Natural killer cell (primary cell): ENCODE data around the gene OCEL1. TPM values are rescaled to one million over a fixed set of nuclear protein-coding genes. Genes with fewer than 3 reads are reported as not detected.
A peak's percentile ranks its signal among the peaks of the same experiment; 100 is the strongest.

ENCODE experiments used
- ATAC-seq, 3 donors: fragments of 150-1000 bp in 2 of 3; fragments of 200-7000 bp in 1 of 3; cut with Tn5 transposase; 1 replicate in 1 of 3; 2 replicates in 2 of 3; pipeline ENCODE4 v1.10.0; 2021; ENCODE audit warnings: mild to moderate bottlenecking in 2 of 3, moderate library complexity in 2 of 3
- DNase-seq, 2 donors: peaks; one replicate each; pipeline versions ENCODE4 v3.0.0 to v3.0.0-alpha.2; 2013 to 2021; ENCODE audit warnings: mixed read lengths in 1 of 2
- H3K27ac ChIP-seq: one replicate; pipeline ENCODE4 v1.5.1; 2013; ENCODE audit warnings: mild to moderate bottlenecking, low read length
- H3K27me3 ChIP-seq: one replicate; pipeline ENCODE4 v1.6.1; 2013; ENCODE audit warnings: low read length; ENCODE audit not compliant: control insufficient read depth, insufficient read depth
- H3K36me3 ChIP-seq: one replicate; pipeline ENCODE4 v1.6.1; 2013; ENCODE audit warnings: low read length; ENCODE audit not compliant: control insufficient read depth, insufficient read depth
- H3K4me1 ChIP-seq: one replicate; pipeline ENCODE4 v1.6.1; 2013; ENCODE audit warnings: low read length; ENCODE audit not compliant: control insufficient read depth, insufficient read depth
- H3K4me3 ChIP-seq: one replicate; pipeline ENCODE4 v1.5.1; 2013; ENCODE audit warnings: low read length
- H3K9me3 ChIP-seq: one replicate; pipeline ENCODE4 v1.6.1; 2013; ENCODE audit warnings: low read length; ENCODE audit not compliant: control insufficient read depth, insufficient read depth
- H3K27ac Mint-ChIP-seq, 2 donors: one replicate each; pipeline ENCODE4 v1.8.0; 2022; ENCODE audit warnings: mild to moderate bottlenecking in 2 of 2, mixed read lengths in 2 of 2, moderate library complexity in 1 of 2
- H3K27me3 Mint-ChIP-seq, 2 donors: one replicate each; pipeline ENCODE4 v1.8.0; 2022; ENCODE audit warnings: low read depth in 2 of 2, mixed read lengths in 2 of 2
- H3K36me3 Mint-ChIP-seq: one replicate; pipeline ENCODE4 v1.8.0; 2022; ENCODE audit warnings: mixed read lengths
- H3K4me1 Mint-ChIP-seq, 2 donors: one replicate each; pipeline ENCODE4 v1.8.0; 2022; ENCODE audit warnings: mixed read lengths in 2 of 2
- H3K4me3 Mint-ChIP-seq: one replicate; pipeline ENCODE4 v1.8.0; 2022; ENCODE audit warnings: mild to moderate bottlenecking, moderate library complexity, mixed read lengths
- H3K9me3 Mint-ChIP-seq, 2 donors: one replicate each; pipeline ENCODE4 v1.8.0; 2022; ENCODE audit warnings: mixed read lengths in 2 of 2
- WGBS: methylation state at CpG from one replicate; pipeline ENCODE4 v1.1.7; 2013; ENCODE audit warnings: missing lambda C conversion rate; ENCODE audit not compliant: insufficient coverage; 5-methylcytosine and 5-hydroxymethylcytosine counted together
- intact Hi-C: fragments of 100-400 bp; cut with micrococcal nuclease; formaldehyde crosslinking; loops from one replicate; pipeline ENCODE4 v1.14.2; 2022
- total RNA-seq, 4 donors: library from RNA; stranded (reverse); fragments of 120-200 nt in 1 of 4; gene quantifications; one replicate each; pipeline versions ENCODE4 v1.2.3 to v1.2.4, GENCODE V29; 2013 to 2022
- TF ChIP-seq, protein P1 (sequence below): fragments of 200-600 bp; IDR thresholded peaks from one replicate; pipeline ENCODE4 v1.8.0; 2022; ENCODE audit warnings: antibody characterized with exemption

The OCEL1 gene
- total RNA-seq, 3 donors from 2014 or later (not counting 1 experiment from before 2014, with no cell fraction given) = 28.1 to 39.1 (median 37.0) TPM

- intact Hi-C loops = loop anchor here (1.0 kb wide), 1 partner anchor 11 kb away; the partner anchor contains the start of gene OCEL1
- Mint-ChIP-seq H3K9me3 (no peaks in the 10 kb centered on the region), H3K27ac (peak within 1 kb of the TSS; percentile 92 to 96), H3K36me3 (no peaks in the 10 kb centered on the region), H3K27me3 (no peaks in the 10 kb centered on the region), H3K4me3 (peak within 1 kb of the TSS; percentile 93), H3K4me1 (peaks cover 8 to 18% of the 10 kb centered on the region in 2 donors)
- DNase-seq (peak; percentile 81 to 95), ATAC-seq (peak; percentile 96 to 97 (median 96))
- 5% methylated on average over 56 of the region's 56 CpGs for WGBS
- TF ChIP-seq, protein P1, sequence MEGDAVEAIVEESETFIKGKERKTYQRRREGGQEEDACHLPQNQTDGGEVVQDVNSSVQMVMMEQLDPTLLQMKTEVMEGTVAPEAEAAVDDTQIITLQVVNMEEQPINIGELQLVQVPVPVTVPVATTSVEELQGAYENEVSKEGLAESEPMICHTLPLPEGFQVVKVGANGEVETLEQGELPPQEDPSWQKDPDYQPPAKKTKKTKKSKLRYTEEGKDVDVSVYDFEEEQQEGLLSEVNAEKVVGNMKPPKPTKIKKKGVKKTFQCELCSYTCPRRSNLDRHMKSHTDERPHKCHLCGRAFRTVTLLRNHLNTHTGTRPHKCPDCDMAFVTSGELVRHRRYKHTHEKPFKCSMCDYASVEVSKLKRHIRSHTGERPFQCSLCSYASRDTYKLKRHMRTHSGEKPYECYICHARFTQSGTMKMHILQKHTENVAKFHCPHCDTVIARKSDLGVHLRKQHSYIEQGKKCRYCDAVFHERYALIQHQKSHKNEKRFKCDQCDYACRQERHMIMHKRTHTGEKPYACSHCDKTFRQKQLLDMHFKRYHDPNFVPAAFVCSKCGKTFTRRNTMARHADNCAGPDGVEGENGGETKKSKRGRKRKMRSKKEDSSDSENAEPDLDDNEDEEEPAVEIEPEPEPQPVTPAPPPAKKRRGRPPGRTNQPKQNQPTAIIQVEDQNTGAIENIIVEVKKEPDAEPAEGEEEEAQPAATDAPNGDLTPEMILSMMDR = no peak
- Histone ChIP-seq H3K4me3 (peak within 1 kb of the TSS; percentile 83), H3K9me3 (no peaks in the 10 kb centered on the region), H3K27me3 (no peaks in the 10 kb centered on the region), H3K27ac (peak within 1 kb of the TSS; percentile 93), H3K4me1 (peaks cover 17% of the 10 kb centered on the region), H3K36me3 (peaks cover 29% of the 10 kb centered on the region)
These were observed 10.7 kb upstream of the OCEL1 start, which contains the start of gene USE1 for GRCh38 chr19:17215127-17215971. USE1 (plus strand) TSS chr19:17215357; CDS start chr19:17215406, 49 bp downstream.

- H3K9me3 ChIP-seq = no peaks in the 10 kb centered on the region
- ATAC-seq (no peak), DNase-seq (no peak)
- Mint-ChIP-seq H3K4me1 (peaks cover 8 to 18% of the 10 kb centered on the region in 2 donors), H3K9me3 (no peaks in the 10 kb centered on the region), H3K27ac (peak overlapping the region; percentile 92 to 96), H3K27me3 (no peaks in the 10 kb centered on the region), H3K36me3 (no peaks in the 10 kb centered on the region), H3K4me3 (peak overlapping the region; percentile 93)
- peak overlapping the region; percentile 83 for H3K4me3 ChIP-seq
- peak overlapping the region; percentile 93 for H3K27ac ChIP-seq
- intact Hi-C loops = no loop called here
- H3K36me3 ChIP-seq = peaks cover 25% of the 10 kb centered on the region
- H3K27me3 ChIP-seq = no peaks in the 10 kb centered on the region
- WGBS = 90% methylated on average over 13 of the region's 13 CpGs
- TF ChIP-seq, protein P1 = no peak
- peaks cover 17% of the 10 kb centered on the region for H3K4me1 ChIP-seq
These were observed 9.9 kb upstream of the OCEL1 start for GRCh38 chr19:17216058-17216670.

DNA sequence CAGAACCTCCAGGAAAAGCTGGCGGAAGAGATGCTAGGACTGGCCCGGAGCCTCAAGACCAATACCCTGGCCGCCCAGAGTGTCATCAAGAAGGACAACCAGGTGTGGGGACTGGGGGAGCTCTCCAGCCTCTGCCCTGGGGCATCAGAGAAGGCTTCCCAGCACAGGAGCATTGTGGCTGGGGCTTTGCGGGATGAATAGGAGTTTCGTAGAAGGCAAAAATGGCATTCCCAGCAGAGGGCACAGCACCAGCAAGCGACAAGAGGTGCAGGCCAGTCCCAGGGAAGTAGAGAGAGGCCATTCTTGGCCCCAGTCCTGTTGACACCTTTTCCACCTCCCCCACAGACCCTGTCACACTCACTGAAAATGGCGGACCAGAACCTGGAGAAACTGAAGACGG lies 6.7 kb upstream of the OCEL1 start:
- H3K36me3 Mint-ChIP-seq = no peaks in the 10 kb centered on the region
- H3K4me1 Mint-ChIP-seq = peaks cover 8 to 17% of the 10 kb centered on the region in 2 donors
- Histone ChIP-seq H3K4me1 (peaks cover 16% of the 10 kb centered on the region), H3K36me3 (peaks cover 8% of the 10 kb centered on the region), H3K4me3 (no peak overlapping the region), H3K9me3 (no peaks in the 10 kb centered on the region), H3K27ac (no peak overlapping the region), H3K27me3 (no peaks in the 10 kb centered on the region)
- intact Hi-C loops = no loop called here
- no peak overlapping the region for H3K27ac Mint-ChIP-seq
- TF ChIP-seq, protein P1 = no peak
- WGBS = over 99% methylated on average over 8 of the region's 8 CpGs
- ATAC-seq (no peak), DNase-seq (no peak)
- H3K4me3 Mint-ChIP-seq = no peak overlapping the region
- no peaks in the 10 kb centered on the region for H3K27me3 Mint-ChIP-seq
- H3K9me3 Mint-ChIP-seq = no peaks in the 10 kb centered on the region
